GM21360 (cell line): ENCODE results near the gene SPAG5.

ENCODE experiments used
- ATAC-seq: cut with Tn5 transposase; IDR thresholded peaks from one replicate; pipeline ENCODE4 v1.9.1; 2021; ENCODE audit warnings: mild to moderate bottlenecking, moderate library complexity; ENCODE audit not compliant: unreplicated experiment

Gene SPAG5

GRCh38 chr17:28598799-28599310 lies at the start of gene SPAG5:
TSS of gene SPAG5 (minus strand) at chr17:28599025. CDS start at chr17:28598946, 79 bp downstream.
- ATAC-seq: peak; percentile 76

DNA sequence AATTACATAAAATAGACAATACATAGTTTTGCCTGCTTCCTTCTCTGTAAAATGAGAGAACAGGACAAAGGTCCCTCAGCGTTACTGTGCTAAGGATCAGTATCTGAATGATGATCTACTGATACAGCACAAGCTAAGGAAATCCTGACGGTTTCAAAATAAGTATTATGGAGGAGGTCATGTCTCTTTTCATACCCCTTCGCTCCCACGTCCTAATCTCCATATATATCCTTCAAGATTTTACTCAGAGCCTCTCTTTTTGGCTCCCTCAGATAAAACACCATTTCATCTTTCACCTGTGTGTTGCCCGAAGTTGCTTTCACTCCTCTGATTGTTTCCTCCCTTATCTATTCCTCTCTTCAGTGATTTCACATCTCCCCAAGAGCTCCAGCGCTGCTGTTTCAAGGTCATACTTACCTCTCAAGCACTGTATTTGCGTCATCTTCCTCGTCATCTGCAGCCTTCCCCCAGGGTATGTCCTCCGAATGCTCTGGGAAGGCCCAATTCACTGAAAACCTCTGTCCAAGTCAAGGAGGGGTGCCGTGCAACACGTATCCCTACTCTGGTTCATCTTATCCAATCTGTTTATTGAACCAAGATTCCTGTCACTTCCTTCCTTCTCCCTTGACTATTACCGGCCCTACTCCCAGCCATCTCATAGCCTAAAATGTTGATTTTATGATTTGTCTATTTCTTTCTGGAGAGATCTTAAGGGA lies 47.4 kb upstream of the SPAG5 start:
- ATAC-seq: no peak

DNA sequence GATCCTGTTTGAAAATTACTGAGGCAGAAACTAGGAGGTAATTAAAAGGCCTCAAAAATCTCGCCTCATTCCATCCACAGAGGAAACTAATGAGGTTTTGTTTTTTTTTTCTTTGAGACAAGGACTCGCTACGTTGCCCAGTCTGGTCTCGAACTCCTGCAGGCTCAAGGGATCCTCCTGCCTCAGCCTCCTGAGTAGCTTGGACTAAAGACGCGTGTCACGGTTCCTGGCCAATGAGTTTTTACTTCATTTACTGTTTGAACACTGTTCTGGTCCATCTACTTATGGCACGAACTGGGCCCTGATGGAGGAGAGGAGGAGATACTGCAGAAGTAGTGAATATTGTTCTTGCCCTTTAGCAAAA lies 46.7 kb upstream of the SPAG5 start:
- no peak for ATAC-seq

DNA sequence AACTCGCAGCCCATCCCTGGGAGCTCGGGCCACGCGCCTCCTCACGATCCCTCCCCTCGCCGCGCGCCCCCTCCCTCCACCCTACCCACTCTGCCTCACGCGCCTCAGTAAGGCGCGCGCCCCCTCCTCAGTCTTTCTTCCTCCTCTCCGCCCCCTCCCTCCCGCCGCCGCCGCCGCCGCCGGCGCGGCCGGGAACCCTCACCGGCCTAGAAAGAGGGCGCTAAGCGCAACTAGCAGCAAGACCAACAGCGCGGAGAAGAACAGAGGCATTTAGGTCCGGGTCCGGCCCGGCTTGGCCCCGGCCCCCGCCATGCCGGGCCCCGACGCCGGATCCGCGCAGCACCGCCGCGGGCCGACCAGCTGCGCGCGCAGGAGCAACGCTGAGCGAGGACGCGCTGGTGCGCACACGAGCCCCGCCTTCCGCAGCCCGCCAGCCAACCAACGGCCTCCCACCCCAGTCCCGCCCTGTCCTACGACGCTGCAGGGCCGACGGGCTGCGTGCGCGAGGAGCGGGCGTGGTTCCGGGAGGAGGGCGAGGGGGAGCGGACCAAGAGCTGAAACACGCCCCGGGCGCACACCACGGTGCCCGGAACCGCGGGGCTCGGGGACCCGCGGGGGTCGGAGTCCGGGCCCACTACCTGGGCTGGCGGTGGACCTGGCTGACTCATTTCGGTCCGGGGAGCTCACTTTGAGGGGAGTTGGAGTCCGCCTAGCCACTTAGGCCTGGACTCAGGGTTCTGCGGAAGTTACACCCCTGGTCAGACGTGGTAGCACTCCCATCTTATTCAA lies 46.2 kb upstream of the SPAG5 start, which contains the start of gene BLTP2:
Gene BLTP2, minus strand, starts transcription at position 372 of the 789 bp plus-strand sequence. Its CDS starts 102 bp downstream, at position 270.
- ATAC-seq: peak; percentile 88

GRCh38 chr17:28643983-28644786 lies 45.4 kb upstream of the SPAG5 start:
- ATAC-seq: peak; percentile 4

GRCh38 chr17:28641579-28641978 lies 42.8 kb upstream of the SPAG5 start:
- no peak for ATAC-seq

GRCh38 chr17:28635506-28635905 lies 36.7 kb upstream of the SPAG5 start:
- ATAC-seq: no peak

DNA sequence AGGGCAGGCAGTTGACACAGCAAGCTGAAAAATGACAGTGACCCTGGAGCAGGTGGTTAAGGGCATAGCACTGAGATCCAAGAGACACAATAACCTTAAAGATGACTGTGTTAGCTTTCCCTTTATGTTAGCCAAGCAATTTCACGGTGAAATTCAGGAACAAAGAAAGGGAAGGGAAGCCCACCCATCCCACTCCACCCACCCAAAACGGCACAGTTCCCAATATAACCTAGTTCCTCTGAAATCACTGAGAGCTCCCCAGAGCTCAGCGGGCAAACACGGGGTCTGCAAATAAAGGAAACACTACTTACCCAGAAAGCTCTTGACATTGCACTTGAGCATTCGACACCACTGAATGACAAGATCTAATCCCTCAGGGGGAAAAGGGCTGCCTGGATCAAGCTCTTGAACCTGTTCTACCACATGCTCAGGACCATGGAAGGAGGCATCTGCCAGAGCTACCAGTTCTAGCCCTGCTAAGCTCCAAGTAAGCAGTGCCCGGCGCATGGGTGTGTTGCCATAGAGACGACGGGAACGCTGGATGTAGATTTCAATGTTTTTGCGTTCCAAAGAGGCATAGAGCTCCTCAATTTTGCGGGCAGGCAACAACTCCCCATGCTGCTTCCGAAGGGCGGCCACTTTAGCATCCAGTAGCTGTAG lies 35.5 kb upstream of the SPAG5 start:
- ATAC-seq: no peak

DNA sequence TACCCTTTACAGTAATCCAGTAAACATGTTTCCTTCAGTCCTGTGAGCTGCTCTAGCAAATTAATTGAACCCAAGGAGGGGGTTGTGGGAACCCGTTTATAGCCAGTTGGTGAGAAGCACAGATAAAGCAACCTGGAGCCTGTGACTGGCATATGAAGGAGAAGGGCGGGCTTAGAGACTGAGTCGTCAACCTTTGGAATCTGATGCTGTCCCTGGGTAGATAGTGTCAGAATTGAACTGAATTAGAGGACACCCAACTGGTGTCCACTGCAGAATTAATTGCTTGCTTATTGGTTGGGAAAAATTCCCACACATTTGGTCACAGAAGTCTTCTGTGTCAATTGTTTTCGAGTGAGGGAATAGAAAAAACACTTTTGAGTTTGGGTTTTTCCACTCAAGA lies 28.0 kb upstream of the SPAG5 start:
- no peak for ATAC-seq

DNA sequence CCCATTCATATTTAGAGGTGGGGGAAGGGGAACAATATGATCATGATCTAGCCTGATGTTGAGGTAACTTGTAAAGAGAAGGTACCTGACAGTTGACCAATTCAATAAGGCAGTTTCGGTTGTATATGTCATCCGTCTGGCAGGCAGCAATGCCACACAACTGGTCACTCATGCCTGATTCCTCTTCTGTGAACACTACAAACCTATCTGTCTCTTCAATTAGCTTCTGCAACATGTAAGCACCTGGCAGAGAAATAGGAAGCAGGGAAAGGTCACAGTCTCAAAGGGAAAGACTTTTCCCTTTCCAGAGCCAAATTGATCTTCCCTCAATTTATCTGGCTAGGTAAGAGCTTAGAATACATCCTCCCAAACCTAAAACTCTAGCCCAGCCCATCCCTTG lies 25.3 kb upstream of the SPAG5 start:
- no peak for ATAC-seq

GRCh38 chr17:28623696-28624095 lies 24.9 kb upstream of the SPAG5 start:
- no peak for ATAC-seq

- no peak for ATAC-seq
Measured at GRCh38 chr17:28622186-28622585, 23.4 kb upstream of the SPAG5 start.

- no peak for ATAC-seq
Measured at GRCh38 chr17:28620010-28620409, 21.2 kb upstream of the SPAG5 start.

GRCh38 chr17:28618464-28618863 lies 19.6 kb upstream of the SPAG5 start:
- ATAC-seq: no peak

DNA sequence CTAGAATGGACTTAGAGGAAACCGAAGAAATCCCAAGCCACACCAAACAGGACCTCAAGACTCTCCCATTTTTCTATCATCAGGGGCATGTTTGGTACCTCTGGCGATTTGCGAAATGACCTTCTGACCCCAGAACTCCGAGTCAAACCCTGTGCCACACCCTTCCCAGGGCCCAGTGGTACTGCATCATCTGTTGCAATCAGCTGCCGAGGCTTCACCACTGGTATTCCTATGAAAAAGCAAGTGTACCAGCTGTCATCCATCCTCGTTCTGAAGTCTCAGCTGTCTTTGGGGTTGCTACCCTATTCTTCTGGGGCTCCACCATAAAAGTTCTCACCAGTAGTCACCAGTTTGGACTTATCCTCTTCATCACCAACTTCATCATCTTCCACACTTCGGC lies 17.5 kb upstream of the SPAG5 start:
- no peak for ATAC-seq

DNA sequence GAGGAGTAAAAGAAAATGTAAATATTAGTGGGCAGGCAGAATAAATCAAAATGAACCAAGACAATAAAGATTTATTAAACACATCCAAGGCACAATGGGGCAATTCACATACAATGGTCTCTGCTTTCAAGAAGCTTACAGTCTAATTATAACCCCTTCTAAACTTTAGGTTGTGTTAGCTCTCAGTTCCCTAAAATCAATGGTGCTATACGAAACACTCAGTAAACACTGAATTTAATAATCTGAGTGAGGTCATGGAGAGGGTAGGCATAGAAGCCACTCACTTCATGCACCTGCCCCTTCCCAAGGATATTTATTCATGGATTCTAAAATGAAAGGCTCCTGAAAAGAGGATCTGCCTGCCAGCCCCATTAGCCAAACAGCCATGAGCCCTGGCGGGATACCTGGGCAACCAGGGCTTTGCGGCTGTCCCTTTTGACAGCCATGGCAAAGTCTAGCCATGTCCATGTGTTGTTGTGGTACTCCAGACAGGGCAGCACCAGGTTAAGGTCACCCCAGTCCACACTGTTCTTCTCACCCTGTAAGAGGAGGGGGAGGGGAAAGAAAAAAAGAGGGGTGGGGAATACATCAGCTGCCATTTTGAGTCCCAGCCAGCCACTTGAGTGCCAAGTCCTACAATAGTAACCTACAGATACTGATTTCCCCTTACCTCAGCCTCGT lies 16.6 kb upstream of the SPAG5 start:
- no peak for ATAC-seq

DNA sequence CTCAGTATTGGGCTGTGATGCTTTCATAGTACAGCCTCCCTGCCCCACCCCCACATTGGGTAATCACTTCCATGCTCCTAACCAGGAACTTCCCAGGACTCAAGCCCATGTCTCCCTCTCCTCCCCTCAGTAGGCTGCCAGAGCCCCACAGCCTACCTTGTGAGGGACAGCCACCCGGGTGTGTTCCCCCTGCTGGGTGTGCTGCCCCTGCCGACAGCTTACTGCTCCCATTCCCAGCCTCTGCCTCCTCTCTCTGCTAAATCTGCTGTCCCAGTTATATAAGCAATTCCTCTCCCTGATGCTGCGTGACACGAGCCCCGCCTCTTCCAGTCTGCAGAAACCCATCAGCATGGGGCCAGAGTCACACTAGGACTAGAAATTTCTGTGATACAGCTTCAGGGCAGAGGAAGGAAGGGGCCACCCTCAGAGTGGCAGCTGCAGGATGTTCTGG lies 15.1 kb upstream of the SPAG5 start, which contains the start of gene RSKR:
Gene RSKR, minus strand, starts transcription at position 255 of the 451 bp plus-strand sequence. Its CDS starts 24 bp downstream, at position 231.
- no peak for ATAC-seq

- no peak for ATAC-seq
Measured at GRCh38 chr17:28612936-28613872, 14.4 kb upstream of the SPAG5 start.

- ATAC-seq: no peak
Measured at GRCh38 chr17:28612531-28612930, 13.7 kb upstream of the SPAG5 start.
